ENCODE results near the gene VGLL3.

The VGLL3 gene

GRCh38 chr3:86996261-86996955 lies 5.5 kb upstream of the VGLL3 start:
- TF ChIP-seq GATA3 (IDR thresholded peaks at IDR 0.05; ENCODE audit: low read depth, low read length) (no peak), GATA2 (IDR thresholded peaks at IDR 0.05; ENCODE audit: low read depth, low read length) (no peak)

GRCh38 chr3:86995537-86995936 lies 4.6 kb upstream of the VGLL3 start:
- TF ChIP-seq GATA2 (IDR thresholded peaks at IDR 0.05; ENCODE audit: low read depth, low read length): no peak
- TF ChIP-seq GATA3 (IDR thresholded peaks at IDR 0.05; ENCODE audit: low read depth, low read length): no peak

GRCh38 chr3:86993704-86994103 lies 2.8 kb upstream of the VGLL3 start:
- TF ChIP-seq GATA3 (IDR thresholded peaks at IDR 0.05; ENCODE audit: low read depth, low read length) (no peak), GATA2 (IDR thresholded peaks at IDR 0.05; ENCODE audit: low read depth, low read length) (no peak)

- TF ChIP-seq GATA2 (IDR thresholded peaks at IDR 0.05; ENCODE audit: low read depth, low read length): no peak
- TF ChIP-seq GATA3 (IDR thresholded peaks at IDR 0.05; ENCODE audit: low read depth, low read length): no peak
These were observed 989 bp upstream of the VGLL3 start for GRCh38 chr3:86991840-86992435.

- TF ChIP-seq GATA3 (IDR thresholded peaks at IDR 0.05; ENCODE audit: low read depth, low read length) (no peak), GATA2 (IDR thresholded peaks at IDR 0.05; ENCODE audit: low read depth, low read length) (no peak)
These were observed 500 bp upstream of the VGLL3 start for GRCh38 chr3:86991482-86991815.

- TF ChIP-seq GATA3 (IDR thresholded peaks at IDR 0.05; ENCODE audit: low read depth, low read length): no peak
These were observed 776 bp downstream of the VGLL3 start for GRCh38 chr3:86990012-86990733.

- TF ChIP-seq GATA2 (IDR thresholded peaks at IDR 0.05; ENCODE audit: low read depth, low read length) (no peak), GATA3 (IDR thresholded peaks at IDR 0.05; ENCODE audit: low read depth, low read length) (no peak)
These were observed 1.3 kb downstream of the VGLL3 start for GRCh38 chr3:86989611-86990010.

- TF ChIP-seq GATA2 (IDR thresholded peaks at IDR 0.05; ENCODE audit: low read depth, low read length) (no peak), GATA3 (IDR thresholded peaks at IDR 0.05; ENCODE audit: low read depth, low read length) (no peak)
These were observed 1.9 kb downstream of the VGLL3 start for GRCh38 chr3:86989006-86989405.

- TF ChIP-seq GATA2 (IDR thresholded peaks at IDR 0.05; ENCODE audit: low read depth, low read length): no peak
- no peak for TF ChIP-seq GATA3 (IDR thresholded peaks at IDR 0.05; ENCODE audit: low read depth, low read length)
These were observed 2.7 kb downstream of the VGLL3 start for GRCh38 chr3:86988235-86988634.

GRCh38 chr3:86987421-86987715 lies 3.6 kb downstream of the VGLL3 start:
- no peak for TF ChIP-seq GATA3 (IDR thresholded peaks at IDR 0.05; ENCODE audit: low read depth, low read length)
- no peak for TF ChIP-seq GATA2 (IDR thresholded peaks at IDR 0.05; ENCODE audit: low read depth, low read length)

- TF ChIP-seq GATA3 (IDR thresholded peaks at IDR 0.05; ENCODE audit: low read depth, low read length) (no peak), GATA2 (IDR thresholded peaks at IDR 0.05; ENCODE audit: low read depth, low read length) (no peak)
These were observed 4.1 kb downstream of the VGLL3 start for GRCh38 chr3:86986671-86987420.

GRCh38 chr3:86985181-86985826 lies 5.6 kb downstream of the VGLL3 start:
- no peak for TF ChIP-seq GATA3 (IDR thresholded peaks at IDR 0.05; ENCODE audit: low read depth, low read length)
- no peak for TF ChIP-seq GATA2 (IDR thresholded peaks at IDR 0.05; ENCODE audit: low read depth, low read length)

- TF ChIP-seq GATA2 (IDR thresholded peaks at IDR 0.05; ENCODE audit: low read depth, low read length) (no peak), GATA3 (IDR thresholded peaks at IDR 0.05; ENCODE audit: low read depth, low read length) (no peak)
These were observed 6.7 kb downstream of the VGLL3 start for GRCh38 chr3:86984271-86984670.

- TF ChIP-seq GATA2 (IDR thresholded peaks at IDR 0.05; ENCODE audit: low read depth, low read length) (no peak), GATA3 (IDR thresholded peaks at IDR 0.05; ENCODE audit: low read depth, low read length) (no peak)
These were observed 8.1 kb downstream of the VGLL3 start for GRCh38 chr3:86982883-86983282.

Data from SH-SY5Y (cell line).